SIG-M5 treated with dmso at 0.1 percent for 504 hours (cell line): ENCODE data around the gene SCUBE3.

Source experiments
- DNase-seq: peaks from one replicate; lab custom pipeline; 2025; ENCODE audit not compliant: unreplicated experiment; lab: John Stamatoyannopoulos, UW

The SCUBE3 gene

DNA sequence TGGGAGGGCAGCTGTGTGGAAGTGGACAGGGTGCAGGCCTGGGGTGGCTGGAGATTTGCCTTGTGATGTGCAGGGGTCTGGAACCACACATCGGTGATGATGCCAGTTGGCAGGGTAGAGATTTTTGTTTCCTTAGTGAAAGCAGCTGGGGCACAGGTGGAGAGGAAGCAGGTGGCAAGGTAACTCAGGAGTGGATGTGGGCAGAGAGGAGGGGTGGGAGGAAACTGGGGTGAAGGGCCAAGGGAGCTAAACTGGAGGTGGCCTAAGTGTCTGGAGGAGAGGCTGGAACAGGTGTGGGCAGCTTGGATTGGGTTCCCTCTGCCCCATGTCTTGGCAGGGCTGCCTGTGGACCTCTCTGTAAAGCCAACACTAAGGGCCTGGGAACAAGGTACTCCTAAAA, 4.7 kb upstream of the SCUBE3 start:
- DNase-seq, result no peak

DNA sequence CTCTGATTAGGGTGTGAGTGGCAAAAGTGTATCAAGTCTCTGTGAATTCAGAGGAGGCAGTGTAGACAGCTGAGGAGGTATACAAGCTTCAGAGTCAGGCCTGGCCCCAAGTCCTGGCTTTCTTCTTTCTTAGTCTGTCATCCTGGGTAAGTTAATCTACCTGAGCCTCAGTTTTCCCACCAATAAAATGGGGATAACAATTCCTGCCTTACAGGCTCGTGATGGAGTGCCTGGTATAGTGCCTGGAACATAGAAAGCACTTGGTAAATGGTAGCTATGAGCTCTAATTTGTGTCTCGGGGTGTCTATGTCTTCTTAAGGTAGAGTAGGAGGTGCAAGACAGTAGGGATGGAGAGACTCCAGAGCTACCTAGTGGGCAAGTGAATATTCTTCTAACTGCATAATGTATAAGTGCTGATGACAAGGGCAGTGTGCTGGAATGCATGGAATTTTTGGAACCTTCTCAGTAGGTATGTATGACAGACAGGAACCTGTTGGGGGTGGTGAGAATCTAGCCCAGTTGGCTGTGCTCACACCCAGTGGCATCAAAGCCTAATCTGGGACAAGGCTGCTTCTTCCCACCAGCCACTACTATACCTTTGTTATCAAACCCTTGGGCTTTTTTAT, 4.0 kb upstream of the SCUBE3 start:
- no peak for DNase-seq

DNA sequence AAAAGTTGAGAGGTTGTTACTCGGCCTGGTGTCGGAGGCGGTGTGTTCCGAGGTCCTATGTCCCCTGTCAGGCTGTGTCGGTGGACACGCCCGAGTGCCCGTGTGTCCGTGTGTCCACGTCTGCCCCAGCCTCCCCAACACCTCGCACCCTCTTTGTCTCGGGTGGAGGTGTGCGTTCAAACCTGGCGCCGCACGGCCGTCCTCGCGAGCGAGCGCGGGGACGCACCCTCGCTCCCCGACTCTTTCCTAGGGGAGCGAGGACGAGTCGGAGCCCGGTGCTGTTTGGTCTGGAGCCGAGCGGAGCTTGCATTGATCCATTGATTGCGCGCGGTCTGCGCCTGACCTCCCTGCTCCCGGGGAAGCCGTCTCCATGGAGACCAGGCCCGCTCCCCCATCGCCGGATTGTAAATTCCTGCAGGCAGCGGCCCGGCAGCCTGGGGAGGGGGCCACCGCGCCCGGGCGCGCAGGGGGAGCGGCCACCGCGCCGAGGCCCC, 411 bp upstream of the SCUBE3 start:
- no peak for DNase-seq

DNA sequence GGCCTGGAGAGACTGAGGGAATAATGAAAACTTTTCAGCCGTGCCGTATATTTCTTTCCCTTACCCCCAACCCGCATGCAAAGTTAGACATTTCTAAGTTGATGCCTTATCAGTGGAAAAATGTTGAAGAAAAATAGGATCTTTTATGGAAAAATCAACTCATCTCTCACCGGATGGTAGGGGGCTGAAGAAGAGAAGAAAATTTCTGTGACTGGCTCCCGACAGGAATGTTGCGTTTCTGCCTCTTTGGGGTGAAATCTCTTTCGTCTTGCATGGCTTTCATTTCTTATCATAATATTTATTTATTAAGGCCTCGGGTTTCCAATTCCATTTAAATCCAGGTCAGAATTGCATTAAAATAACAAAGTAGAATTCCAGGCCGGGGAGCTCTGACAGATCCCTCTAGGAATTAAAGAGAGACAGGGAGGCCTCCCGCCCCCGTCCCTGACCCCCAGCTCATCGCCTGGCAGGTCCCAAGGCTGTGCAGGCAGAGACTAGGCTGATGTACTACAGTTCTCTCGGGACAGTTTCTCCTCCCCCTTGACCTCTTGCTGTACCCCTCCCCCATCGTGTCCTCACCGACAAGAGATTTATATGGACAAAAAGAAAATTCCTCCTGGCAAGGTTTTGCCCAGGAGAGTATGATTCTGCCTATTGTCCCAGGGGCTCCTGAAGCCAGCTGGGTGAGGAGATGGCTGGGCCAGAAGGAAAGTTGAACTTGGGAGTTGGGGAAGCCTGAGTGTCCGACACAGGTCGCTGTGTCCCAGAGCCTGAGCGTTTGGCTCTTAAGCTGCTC, 1.3 kb downstream of the SCUBE3 start:
- DNase-seq, result no peak

DNA sequence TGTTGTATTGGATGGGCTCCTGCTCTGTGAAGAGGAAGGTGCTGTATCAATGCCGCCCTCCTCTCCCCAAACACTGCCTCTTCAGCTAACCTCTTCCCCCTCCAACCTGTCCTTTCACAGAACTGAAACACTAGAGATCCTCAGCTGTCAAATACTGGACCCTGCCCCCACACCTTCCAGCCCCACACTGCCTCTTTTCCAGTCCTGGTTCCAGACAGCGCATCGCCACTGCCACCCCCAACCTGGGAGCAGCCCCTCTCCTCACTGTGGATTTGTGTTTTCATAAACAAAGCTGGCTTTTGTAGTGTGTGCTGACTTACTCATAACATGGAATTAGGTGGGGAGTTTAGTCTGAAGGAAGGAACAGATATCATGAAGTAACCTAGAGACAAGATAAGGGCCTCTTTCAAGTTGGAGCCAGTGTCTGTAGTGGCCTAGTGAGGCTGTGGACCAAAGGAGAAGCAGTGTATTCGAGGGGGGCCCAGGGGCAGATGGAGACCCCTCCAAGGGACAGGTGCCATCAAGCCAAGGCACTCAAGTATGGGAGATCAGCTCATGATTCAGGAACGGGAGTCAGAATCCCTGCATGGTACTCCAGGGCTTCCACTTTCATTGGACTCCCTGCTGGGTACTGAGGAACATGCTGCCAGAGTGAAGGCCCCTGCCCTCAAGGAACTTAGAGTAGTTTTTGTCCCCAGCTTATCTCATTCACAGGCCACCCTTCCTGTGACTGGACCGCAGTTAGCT, 2.1 kb downstream of the SCUBE3 start:
- no peak for DNase-seq

DNA sequence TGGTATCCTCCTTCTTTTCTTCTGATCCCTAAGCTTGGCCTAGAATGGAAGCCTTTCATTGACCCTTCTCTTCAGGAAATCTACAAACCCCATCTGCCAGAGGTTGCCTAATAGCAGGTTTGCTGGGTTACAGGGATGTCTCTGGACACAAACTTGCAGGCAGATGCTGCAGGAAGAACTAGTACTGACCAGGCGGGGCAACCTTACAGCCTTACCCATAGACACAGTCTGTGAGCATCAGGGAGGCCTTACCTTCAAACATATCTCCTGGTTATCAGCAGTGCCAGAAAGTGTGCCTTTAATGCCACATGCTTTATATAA, 2.6 kb downstream of the SCUBE3 start:
- no peak for DNase-seq

DNA sequence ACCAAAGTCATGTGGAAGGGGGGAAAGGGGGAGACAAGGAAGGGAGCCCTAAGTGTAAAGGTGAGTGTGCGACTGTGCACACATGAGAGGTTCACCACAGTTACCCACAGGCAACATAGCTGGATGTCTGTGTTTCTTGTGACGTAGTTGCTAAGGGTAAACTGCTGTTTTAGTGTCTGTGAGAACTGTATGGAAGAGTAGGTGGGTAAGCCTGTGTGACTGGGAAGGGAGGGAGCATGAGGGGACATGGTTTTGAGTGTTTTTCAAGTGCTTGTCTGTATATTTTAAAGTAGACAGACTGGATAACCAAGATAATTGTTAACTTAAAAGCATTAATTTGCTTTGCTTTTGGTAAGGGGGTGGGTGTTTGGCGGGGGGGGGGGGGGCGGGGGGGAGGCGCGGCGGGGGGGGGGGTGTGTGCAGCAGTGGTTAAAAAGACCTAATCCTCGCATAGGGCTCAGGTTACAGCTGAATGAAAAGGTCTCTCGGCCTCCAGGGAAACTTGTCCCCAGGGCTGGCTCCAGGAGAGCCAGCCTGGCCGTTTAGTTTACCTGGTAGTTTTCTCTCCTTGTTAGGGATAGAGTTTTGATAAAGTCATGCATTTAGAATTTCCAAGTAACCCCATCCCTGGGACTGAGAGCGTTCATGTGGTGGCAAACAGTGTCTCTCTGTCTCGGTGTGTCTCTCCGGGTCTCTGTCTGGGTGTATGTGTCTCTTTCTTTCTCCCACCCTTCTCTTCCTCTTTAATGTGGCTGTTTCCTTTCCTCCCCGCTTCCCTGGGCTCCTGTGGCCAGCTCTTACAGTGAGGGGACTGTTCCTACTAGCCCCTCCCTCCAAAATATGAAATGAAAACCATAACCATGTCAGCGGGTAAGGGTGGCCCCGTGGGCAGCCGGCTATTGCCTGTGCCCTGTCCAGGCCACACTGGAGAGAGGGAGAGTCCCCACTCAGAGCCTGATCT, 3.4 kb downstream of the SCUBE3 start:
- DNase-seq, result no peak

DNA sequence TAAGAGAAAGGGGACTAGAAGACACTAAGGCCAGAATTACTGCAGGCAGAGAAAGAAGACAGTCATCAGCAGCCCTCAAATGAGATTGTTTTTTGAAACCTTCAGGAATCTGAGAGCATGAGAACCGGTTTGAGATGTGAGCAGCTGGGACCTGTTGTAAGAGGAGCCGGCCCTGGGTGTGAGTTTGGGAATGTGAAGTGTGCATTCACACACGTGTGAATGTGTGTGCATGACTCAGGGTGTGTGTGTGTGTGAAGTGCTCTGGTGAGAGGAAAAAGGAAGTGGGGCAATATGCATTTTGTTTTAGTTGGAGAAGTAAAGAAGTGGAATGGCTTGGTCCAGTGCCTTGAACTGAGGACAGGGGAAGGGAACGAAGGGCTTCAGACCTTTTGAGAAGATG, 4.3 kb downstream of the SCUBE3 start:
- DNase-seq, result peak; percentile 6

DNA sequence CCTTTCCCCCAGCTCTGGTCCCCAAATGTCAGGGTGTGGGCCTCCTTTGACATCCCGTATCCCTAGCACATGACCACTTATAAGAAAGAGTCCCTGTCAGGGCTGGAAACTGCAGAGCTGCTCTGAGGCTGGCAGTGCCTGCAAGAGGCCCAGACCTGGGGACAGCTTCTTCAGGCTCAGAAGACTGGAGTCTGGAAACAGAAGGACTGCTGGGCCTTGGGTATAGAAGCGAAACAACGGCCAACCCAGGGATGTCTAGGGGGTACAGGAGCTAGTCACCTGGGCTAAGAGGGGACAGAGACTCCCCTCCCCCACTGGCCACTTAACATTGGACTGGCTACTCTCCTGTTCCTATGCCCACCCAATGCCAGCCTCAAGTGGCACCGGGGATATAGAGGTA, 4.7 kb downstream of the SCUBE3 start:
- DNase-seq, result no peak

DNA sequence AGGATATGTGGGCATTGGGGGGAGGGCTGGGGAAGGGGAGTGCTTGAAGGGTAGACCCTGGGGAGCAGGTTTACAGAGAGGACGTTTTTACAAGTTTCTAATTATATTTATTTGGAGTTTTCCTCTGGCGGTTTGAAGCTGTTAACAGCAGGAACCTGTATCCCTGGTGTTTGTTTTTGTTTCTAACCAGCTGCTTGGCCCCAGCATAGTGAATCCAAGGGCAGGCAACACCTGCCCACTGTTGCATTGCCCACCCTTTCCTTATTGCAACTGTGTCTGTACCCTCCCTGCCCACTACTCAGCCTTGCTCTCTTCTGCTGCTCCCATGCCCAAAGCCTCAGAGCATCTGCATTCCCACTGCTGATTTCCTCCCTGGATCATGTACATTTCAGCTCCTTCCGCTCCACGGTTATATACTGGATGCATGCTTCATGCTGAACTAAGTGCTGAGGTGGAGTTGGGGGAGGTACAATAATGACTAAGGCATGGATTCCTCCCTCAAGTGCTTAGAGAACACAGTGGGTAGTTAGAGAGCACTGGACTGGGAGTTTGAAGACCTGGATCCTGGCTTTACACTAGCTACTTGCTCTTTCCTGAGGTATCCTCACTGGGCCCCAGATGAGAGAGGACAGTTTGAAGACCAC, 6.0 kb downstream of the SCUBE3 start:
- DNase-seq, result no peak

DNA sequence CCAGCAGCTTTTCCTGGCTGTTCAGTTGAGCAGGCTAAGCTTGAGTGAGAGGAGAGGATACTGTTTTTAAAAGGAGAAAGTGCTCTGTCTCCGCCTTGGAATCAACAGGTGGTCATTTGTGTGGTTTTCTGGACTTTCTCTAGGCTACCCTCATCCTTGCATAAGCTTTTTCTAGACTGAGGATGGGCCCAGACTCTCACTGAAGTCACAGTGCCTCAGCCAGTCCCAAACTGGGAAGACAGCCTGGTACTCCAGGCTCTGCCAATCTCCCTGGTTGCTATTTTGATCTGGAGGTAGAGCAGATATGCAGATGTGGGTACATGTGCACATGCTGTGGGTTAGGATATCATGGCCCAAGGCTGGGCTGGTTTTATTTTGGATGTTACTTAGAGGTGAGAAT, 7.0 kb downstream of the SCUBE3 start:
- no peak for DNase-seq

DNA sequence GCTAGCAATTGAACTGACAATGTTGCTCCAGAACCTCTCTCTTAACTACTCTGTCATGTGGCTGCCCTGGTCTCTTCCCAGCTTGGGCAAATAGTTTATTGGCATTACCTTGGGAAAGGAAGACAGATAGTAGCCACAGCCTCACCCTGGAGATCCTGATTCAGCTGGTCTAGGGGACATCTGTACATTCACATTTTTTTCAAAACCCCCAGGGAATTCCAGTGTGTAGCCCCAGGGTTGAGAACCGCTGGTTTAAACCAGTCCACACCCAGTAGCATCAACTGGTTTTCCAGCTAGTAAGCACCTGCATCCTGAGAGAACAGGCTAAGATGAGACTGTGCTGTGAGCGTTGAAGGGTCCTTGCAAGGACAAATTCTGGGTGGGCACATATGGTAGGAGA, 9.6 kb downstream of the SCUBE3 start:
- no peak for DNase-seq

DNA sequence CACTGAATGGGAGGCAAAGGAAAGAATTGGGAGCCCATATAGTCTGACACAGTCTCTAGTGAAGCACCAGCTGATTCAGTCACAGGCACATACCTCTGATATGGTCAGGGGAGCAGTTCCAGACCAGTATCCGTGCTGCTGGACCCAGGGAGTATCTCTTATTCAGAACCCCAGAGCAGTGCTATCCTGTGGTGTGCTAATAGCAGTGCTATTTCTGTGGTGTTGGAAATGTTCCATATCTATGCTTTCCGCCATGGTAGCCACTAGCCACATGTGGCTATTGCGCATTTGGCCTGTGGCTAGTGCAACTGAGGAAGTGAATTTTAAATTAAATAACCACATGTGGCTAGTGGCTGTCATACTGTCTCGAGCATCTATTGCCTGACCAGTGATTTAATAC, 11.0 kb downstream of the SCUBE3 start:
- peak; percentile 10 for DNase-seq

DNA sequence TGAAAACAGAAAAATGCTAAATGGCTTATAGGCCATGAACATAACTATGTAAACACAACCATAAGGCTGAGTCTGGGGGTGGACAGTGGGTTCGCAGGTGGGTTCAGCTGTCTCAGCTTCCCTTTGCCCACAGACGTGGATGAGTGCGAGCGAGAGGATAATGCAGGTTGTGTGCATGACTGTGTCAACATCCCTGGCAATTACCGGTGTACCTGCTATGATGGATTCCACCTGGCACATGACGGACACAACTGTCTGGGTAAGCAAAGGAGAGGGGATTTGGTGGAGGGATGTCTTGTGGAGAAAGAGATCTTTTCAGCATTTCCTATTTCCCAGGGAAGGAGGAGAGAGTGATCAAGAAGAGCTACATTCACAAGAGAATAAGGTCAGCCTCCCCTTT, 14.7 kb downstream of the SCUBE3 start:
- no peak for DNase-seq

DNA sequence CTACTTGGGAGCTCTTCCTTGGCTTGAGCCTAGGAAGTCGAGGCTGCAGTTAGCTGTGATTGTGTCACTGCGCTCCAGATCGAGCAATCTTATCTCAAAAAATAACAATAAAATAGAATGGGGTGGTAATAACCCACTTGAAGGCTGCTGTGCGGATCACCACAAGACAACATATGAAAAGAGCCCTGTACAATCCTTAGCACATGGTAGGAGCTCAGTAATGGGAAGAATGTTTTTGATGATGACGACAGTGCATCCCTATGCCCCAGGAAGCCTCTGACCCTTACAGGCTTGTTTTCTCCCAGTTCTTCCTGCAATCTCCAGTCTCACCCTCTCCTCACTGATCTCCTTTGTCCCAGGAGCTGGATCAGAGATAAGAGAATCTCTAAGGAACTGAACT, 15.5 kb downstream of the SCUBE3 start:
- no peak for DNase-seq

DNA sequence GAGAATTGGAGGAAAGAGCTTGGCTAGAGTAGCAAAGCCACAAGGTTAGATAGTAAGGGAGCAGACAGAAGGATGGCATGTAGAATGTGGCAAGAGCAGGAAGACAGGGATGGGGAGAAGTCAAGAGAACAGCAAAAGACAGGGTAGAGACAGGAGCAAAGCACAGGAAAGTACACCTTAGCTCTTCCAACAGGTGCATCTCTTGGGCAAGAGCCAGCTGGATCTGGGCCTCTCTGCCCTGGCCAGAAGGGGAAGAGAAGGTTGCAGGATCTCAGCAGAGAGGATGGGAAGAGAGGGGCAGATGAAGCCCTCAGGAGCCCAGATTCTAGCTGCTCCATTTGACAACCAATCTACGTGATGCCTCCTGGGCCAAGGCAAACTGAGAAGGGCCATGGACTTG, 16.7 kb downstream of the SCUBE3 start:
- DNase-seq, result no peak

DNA sequence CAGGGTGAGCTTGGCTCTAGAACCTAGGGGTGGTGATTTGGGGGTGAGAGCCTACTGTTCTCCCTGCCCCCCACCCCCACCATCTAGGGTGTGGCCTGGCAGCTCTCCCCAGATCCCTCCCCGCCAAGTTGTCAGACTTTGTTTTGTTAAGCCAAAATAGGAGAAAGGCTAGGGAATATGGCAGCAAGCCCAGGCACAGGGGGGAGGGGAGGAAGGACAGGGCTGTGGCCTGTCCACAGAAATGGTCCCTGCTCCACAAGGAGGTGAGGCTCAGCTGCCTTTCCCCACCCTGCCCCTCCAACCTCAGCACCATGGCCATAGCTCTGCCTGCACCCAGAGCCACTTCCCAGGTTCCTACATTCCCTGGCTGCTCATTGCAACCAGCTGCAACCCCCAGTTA, 17.2 kb downstream of the SCUBE3 start:
- no peak for DNase-seq

DNA sequence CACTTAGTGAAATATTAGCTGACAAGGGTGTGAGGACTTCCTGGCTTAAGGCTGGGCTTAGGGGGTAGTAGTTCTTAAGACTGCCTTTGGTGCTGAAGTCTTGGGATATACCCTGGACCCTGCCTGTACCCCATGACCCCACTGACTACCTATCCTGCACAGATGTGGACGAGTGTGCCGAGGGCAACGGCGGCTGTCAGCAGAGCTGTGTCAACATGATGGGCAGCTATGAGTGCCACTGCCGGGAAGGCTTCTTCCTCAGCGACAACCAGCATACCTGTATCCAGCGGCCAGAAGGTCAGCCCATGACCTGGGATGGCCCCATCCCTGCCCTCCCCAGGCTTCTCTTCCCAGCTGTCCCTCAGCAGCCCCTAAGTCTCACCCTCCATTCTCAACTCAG, 17.8 kb downstream of the SCUBE3 start:
- DNase-seq, result no peak

DNA sequence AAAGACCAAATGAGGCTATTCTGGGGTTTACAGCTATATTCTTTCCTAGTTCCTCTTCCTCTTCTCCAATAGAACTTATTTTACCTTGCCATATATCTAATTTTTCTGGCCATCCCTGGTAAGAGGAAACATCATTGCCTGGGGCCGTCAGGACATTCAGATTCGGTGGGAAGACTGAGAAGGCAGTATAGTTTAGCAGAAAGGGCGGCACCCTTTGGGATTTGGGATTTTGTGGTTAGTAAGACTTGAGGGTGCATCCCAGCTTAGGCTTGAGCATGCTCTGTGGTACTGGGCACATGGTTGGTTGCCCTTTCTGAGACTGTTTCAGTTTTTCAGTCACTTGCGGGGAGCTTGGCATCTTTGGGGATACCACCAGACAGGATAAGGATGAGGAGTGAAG, 21.1 kb downstream of the SCUBE3 start:
- DNase-seq, result no peak

DNA sequence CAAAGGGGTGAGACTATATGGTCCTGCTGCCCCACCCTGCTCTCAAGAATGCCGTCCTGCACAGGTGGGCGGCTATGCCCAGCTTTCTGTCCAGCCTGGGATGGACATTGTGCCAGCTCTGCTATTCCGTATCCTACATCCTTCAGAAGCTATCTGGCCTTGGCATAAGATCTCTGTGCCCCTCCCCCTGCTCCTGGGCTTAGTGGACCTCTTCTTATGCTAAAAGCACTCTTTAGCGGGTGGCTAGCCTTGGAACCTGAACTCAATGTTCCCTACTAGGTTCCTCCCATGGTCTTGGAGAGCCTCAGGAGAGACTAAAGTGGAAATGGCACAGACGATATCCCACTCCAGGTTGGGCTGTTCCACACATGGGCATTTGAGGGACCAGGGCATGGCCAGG, 22.5 kb downstream of the SCUBE3 start:
- DNase-seq, result no peak

DNA sequence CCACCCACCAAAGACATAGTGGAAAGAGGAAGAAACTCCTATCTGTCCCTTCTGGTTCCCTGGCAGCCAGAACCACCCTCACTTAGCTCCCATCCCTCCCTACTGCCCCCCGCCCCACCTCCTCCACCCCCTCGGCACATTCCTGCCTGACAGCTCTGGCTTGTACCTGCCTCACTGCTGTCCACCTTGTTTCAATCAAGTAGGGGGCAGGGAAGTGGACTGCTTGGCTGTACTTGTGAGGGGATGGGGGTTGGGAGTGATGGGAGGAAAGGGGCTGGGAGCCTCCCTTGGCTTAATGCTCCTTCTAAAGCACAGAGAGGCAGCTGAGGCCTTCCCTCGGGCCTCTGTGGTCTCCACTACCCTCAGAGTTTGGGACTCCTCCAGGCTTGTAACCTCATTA, 23.7 kb downstream of the SCUBE3 start:
- DNase-seq, result no peak
